IPS-NIHi11 (cell line): ENCODE results near the gene SCRG1.

Source experiments
- DNase-seq: peaks from one replicate; pipeline ENCODE4 v3.0.0; 2012; ENCODE audit warnings: mixed read lengths, low spot score

SCRG1 gene

DNA sequence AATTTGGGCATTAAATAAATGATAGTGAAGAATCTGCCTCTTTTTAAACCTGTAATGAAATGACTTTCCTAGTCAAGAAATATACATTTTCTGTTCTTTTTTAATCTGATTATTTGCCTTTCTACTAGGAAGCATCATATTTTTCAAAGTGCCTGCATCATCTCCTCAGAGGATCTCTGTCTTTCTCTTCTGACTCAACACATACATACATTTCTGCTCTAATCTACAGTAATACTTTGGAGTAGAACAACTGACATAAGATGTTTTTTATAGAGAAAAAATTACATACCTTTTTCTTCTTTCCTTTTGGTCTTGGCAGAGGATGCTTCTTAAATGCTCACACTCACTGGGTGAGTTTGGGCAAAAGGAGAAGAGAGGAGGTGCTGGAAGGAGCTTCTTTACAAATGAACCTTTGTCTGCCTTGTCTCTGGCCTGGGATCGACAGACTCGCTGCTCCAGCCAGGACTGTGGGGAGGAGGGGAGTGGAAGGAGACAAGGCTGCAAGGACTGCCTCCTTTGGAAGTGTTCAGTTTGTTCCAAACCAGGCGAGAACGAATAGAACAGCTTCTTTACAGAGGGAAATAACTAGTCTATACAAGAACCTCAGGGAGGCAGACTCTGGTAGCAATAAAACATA is at the start of gene SCRG1:
TSS of gene SCRG1 (minus strand) at position 338 of the 637 bp plus-strand sequence. CDS start 7,702 bp downstream, outside the sequence.
- peak; percentile 33 for DNase-seq

DNA sequence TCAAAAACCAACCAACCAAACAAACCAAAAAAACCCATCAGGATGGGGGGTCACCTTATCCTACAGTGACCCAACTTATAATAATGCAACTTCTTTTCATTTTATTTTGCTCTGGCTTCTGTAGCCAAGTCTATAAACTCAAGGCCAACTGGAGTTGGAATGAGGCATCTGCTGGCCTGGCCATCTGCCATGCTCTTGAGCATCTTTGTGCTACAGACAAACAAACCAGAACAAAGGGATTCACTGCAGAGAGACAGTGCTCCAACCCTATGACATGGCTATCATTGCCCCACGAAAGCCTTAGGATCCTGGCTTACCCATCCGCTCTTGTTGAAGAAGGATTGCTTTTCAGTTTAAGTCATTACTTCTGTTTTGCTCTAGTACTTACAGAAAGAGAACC is 49.2 kb upstream of the SCRG1 start:
- no peak for DNase-seq

DNA sequence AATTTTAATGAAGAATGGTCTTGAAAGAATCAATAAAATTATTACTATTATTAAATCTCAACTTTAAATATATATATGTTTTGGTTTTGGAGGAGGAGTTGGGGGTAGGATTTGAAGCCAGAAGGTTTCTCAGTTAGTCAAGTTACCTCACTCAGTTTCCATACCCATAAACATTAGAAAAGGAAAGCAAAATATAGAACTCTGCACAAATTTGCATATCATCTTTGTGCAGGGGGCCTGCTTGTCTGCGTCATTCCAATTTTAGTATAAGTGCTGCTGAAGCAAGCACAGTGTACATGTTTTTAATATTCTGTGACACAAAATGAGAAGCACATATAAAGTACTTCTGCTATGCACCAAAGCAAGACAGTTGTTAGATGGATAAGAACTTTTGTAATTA is 47.5 kb upstream of the SCRG1 start:
- DNase-seq = no peak

DNA sequence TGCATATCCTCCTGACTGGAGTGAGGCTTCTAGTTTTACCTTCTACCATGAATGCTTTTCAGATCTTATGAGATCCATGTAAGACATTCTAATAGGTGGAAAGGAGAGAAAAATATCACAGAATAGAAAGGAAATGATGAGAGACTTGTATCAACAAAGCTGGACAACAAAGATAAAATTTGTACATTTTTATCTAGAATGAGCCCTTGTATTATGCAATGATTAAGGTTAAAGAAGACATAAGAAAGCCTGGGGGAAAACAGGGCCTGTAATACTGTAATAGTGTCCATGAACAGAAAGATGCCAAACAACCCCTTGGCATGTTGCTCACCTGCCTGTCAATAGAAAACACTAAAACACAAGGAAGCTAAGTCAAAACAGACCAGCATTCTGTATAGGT is 44.2 kb upstream of the SCRG1 start:
- no peak for DNase-seq

DNA sequence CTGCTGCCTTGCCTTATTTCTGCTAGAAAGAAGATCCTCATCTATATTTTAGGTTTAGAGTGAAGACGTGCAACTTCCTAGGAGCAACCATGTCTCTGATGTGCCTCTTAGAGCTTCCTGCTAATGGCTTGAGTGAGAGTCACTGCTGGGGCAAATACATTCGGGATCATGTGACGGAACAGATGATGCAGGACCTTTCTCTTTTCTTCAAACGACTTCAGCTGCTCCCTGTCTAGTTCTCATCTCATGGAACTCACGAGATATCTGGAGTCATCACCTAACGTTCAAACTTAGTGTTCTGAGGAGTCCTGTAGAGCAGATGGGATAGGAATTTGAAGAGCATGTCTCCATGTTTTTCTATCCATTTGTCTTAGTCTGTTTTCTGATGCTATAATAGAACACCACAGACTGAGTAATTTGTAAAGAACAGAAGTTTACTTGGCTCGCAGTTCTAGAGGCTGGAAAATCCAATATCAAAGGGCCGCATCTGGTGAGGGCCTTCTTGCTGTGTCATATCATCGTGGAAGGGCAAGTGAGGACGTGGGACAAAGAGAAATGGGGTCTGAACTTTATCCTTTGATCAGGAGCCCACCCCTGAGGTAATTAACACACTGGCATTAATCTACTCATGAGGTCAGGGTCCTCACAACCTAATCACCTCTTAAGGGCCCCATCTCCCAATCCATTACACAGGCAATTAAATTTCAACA is 43.5 kb upstream of the SCRG1 start:
- DNase-seq = no peak

DNA sequence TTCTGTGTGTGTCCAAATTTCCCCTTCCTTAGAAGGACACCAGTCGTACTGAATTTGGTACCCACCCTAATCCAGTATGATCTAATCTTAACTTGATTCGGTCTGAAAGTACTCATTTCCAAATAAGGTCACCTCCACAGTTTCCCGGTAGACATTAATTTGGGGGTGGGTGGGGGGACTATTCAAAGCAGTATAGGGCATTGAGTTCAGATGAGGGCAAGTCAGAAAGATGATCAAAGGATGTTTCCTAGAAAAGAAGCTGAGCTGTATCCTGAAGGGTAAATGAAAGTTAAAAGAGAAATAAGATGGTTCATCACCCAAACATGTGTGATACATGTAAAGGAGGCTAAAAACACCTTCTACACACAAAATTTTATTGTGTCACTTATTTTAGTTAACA is 42.0 kb upstream of the SCRG1 start:
- DNase-seq = no peak

DNA sequence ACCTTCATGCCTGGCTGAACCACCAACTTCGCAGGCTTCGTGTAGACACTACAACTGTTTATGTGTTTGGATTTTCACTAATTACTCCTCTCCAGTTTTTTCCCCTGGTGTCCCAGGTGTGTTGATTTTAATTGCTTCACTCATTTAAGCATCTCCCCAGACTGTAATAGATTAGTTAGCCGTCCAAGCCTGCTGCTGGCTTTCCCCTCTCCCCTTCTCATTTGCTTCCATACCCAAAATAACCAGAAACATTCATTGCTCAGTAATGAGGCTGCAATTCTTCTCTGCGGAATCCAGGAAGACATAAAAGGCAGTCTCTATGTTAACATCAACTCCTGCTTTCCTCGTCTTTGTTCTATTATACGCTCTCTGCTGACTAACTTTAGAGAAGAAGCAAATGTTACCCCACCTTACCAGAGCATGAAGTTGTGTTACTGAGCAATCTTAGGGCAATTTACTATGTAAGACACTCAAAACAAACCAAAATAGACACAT is 37.9 kb upstream of the SCRG1 start:
- DNase-seq = no peak

DNA sequence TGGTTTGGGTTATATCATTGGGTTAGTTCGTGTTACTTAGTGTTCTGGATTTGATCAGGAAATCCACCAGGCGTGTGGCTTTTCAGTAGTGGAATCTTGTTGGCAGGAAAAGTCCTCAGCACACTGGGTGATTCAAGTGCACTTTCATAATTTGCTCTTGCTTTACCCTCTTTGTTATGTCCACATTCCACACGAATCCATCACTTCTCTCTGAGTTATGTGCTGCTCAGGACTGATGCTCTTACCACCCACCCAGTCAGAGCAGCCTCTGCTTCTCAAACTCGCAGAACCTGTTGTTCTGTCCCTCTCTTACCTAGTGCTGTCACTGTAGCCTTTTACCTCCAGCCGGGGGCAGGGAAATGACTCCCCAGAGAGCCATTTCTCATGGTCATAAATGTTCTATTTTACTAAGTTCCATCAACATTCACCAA is 37.2 kb upstream of the SCRG1 start:
- peak; percentile 17 for DNase-seq

DNA sequence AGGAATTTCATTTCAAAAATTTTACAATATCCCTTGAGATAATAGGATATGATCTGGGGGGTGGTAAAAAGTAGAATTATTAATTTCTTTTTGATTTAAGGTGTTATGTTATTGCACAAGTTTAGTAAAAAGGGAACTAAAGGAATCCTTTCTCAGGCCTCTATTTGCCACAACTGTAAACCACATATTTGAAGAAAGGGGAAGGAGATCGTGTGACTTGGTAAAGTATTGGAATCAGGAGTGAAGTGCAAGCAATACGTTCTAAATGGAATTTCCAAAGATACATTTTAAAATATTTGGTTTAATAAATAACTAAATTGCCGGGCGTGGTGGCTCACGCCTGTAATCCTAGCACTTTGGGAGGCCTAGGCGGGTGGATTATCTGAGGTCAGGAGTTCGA is 35.3 kb upstream of the SCRG1 start:
- DNase-seq = no peak

DNA sequence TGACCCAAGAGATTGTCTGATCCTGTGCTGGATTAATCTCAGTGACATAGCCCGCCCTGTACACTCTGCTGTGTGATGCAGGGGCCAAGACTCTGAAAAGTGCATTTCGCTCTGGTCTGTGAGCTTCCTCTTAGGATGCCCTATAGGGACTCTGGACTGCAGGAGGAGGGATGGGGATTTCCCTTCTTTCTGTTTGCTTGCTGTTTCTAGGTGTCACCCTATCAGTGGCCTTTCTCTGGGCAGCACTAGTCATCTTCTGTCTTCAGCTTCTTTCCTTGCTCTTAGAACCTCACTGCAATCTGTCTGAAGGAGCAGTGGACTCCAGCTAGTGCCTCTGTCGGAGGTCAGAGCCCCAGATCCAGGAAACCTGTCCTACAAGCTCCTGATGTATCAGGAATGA is 34.5 kb upstream of the SCRG1 start:
- DNase-seq = no peak

DNA sequence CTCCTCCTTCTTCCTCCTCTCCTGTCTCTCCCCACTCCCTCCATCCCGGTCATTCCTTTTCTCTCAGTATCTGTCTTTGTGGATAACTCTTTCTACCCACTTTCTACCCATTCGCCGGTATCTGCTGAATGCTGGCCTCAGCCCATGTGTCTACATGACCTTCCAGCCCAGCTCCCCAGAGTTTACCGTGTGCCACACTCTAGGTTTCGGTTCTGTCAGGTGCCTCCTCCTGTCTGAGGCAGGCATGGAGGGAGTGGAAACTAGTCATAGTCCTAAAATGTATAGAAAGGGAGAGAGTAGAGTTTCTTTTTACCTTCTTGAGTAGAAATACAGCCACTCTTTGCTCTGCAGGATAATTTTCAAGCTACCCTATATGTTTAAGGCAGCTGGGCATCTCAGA is 33.5 kb upstream of the SCRG1 start:
- no peak for DNase-seq

DNA sequence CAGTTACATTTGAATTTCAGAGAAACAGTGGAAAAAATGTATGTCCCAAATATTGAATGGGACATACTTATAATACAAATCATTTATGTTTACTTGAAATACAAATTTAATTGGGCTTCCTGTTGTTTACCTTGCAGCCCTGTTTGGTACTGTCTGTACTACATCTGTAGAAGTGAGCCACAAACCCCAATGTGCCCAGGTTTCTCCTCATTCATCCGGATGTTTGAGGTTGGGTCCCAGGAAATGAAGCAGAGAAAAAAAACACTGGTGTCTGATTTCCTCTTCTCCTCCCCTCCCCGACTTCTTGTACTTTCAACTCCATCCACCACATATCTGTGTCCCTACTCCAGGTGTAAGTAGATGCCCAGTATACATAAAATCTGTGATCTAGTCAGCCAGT is 27.1 kb upstream of the SCRG1 start:
- no peak for DNase-seq

DNA sequence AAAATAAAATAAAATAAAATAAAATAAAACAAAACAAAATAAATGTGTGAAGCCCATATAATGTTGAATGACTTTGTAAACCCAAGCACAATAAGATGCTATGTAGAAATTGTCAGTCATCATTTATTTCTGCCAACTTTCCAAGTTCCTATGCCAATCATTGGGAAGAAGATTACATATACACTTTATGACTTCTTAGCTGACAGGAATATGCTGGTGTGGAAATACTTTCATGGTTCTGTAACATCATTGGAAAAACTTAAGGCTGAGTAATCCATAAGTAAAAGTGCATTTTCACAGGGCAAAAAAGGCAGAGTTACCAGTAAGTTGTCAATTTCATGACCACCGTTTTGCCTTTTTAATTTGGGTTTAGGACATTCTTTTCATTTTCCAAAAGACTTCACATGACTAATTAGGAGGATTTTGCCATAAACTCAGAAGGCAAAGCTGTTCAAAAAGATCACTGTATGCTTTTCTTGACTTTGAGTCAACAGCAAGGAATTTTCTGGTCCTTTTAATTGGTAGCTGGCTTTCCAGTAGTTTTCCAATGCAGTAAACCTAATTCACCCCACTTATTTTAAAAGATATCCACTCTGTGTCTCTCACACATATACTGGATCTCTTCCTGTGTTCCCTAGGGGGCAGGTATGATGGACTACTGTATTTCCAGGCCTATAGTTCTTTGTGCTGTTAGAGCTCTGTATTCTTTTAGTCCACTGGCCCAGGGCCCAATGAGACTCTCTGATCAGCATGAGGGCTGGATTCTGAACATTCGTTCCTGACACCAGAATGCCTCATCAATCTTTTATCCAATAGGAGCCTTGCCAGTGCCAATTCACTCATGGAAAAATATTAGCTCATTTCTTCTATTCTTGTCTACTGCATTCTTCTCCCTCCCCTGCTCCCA is 26.2 kb upstream of the SCRG1 start:
- no peak for DNase-seq

DNA sequence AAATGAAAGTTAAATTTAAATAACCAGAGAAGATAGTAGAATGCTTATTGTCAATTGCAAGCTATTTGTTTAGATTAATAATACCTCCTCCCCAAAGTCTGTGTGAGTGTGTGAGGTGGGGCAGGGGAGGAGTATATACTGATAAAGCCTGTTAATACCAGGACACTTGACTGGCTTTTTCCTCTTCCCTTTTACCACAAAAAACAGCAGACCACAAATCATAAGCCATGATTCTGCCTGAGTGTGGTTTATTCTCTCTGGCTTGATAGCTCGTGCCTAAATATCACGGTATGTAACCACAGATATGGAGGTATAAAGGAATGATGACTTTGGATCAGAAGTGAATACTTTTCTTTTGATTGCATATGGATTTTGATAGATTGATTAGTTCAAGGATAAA is 21.9 kb upstream of the SCRG1 start:
- no peak for DNase-seq

DNA sequence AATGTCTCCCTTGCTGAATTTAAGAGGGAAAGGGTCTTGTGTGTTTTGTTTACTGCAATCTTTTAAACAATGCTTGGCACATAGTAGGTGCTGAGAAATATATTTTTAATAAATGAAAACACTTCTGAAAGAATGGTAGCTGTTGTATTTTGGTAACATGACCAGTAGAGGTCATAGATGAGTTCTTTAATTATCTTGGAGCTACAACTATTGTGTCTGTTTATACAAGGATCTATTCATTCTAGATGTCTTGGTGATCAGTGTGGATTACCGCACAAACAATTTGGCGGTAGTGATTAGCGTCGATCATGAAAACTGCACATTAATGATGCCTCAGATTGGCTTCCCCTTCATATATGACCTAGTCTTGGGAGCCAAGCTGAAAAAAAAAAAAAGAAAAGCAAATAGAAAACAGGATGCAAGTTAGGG is 21.4 kb upstream of the SCRG1 start:
- DNase-seq = peak; percentile 21

DNA sequence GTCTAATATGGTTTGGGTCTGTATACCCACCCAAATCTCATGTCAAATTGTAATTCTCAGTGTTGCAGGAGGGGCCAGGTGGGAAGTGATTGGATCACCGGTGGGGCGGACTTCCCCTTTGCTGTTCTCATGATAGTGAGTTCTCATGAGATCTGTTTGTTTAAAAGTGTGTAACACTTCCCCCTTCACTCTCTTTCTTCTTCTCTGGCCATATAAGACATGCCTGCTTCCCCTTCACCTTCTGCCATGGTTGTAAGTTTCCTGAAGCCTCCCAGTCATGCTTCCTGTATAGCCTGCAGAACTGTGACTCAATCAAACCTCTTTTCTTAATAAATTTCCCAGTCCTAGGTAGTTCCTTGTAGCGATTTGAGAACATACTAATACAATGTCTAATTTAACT is 19.7 kb upstream of the SCRG1 start:
- no peak for DNase-seq

DNA sequence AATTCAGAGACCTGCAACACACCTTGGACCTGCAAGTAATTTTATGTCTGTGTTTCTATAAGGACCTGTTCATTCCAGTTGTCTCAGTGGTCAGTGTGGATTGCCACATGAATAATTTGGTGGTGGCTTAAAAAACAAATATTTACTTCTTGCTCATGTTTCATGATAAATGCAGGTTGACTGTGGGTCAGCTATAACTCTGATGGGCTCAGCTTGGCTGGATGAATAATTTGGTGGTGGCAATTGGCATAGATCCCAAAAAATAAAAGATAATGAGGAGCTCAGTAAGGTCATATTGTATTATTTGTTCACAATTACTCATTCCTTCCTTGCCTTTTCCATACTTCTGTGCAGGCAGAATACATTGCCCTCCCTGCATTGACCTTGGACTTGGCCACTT is 18.9 kb upstream of the SCRG1 start:
- DNase-seq = no peak

DNA sequence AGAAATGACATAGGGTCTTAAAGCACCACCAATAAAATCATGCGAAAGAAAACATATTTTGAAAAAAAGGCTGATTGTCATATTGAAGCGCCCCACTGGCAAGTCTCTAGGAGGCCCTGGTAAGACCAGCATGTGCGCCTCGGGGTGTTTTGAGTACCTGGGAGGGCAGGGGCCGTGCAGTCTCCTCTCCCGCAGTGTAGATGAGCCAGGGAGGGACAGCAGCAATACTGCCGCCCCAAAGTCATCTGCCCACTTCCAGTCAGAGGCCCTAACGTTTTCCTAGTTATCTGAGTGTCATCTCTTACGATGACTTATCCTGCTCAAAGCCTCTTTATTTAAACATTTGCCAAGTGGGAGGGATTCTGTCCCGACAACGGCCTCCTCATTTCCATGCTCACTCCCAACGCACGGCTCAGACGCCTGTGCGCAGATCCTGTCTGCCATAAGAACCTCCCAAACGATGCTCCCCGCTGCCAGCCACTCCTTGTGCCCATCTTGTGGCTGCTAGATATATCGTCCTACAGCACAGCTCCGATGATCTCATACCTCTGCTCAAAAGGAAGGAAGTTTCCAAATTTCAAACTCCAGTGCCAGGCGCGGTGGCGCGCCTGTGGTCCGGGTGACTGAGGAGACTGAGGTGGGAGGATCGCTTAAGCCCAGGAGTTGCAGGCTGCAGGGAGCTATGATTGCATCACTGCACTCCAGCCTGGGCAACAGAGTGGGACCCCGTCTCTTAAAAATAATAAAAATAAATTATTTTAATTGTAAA is 17.2 kb upstream of the SCRG1 start:
- DNase-seq = no peak

DNA sequence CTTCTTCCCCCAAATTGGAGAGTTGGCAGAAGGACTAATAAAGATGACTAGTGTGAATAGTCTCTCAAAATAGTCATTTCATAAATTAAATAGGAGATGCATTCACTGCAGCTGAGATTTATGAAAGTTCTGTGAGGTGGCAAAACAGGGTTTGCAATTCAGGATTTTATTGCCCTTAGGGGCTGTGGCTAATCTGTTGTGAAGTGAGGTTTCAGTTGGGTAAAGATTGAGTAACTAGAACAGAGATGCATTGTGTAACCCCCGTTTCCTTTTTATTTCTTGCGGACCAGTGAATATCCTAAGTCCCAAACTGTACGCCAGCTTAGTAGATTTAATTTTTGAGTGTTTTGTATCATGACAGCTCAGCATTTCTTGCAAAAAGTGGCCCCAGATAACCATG is 16.2 kb upstream of the SCRG1 start:
- DNase-seq = no peak

DNA sequence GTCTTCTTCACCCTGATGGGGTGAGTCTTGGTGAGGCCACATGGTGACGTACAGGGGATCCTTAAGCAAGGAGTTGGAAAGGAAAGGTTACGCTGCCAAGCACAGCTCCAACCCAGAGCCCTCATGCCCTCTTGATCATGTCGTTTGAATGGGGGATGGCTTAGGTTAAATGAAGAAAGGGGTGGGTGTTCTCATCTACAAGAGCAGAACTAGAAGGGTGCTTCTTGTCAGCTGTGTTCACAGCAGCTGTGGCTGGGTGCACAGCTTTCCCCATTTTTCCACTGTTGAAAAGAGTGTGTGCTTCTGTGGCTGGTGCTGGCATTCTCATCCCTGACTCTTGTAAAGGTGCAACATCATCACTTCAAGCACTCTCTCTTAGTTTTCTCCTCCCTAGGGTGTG is 15.5 kb upstream of the SCRG1 start:
- DNase-seq = no peak

DNA sequence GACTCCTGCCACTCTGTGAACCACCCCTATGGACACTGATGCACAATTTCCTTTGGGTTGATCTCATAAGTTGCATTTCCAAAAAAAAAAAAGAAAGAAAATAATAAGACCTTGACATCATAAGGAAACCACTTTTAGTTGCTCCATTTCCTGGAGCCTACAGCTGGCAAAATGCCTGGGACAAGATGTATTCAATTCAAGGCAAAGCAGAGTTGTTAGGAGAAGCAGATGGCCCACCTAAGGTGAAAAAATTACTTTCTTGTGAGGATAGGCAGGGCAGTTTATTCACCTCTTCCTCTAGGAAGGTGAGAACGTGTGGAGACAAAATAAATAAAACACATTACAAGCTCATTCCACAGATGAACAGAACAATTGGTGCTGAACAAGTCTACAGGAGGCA is 14.1 kb upstream of the SCRG1 start:
- DNase-seq = no peak

DNA sequence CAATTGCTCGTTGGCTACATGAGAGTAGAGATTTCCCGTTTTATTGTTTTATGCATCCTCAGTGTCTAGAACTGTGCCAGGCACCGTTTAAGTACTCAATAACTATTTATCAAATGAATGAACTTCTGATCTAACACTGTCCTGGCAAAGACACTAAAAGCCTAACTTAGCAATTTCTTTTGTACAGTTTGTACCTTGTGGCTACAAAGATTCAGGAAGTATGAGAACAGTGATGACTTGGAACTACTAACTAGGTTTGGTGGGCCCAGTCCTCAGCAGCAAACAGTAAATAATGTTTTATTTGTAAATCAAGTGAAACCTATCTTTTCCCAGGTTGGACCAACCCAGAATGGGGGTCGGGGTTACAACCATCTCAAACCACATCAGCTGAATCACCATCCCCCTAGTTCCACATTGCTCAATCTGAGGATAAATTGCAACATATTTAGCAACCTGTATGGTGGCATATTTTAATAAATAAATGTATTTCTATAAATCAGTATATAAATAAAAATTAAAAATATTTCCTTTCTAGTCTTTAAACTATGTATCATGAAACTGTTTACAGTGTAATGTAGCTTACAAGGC is 12.3 kb upstream of the SCRG1 start:
- no peak for DNase-seq
